ENCODE results near the gene KLF13.

KLF13 gene

GRCh38 chr15:31332020-31332680 is 5.5 kb downstream of the KLF13 start:
- no peak for DNase-seq (ENCODE audit: low spot score)

GRCh38 chr15:31332681-31333071 is 6.0 kb downstream of the KLF13 start:
- DNase-seq (ENCODE audit: low spot score) = no peak

- DNase-seq (ENCODE audit: low spot score) = no peak
Observed at GRCh38 chr15:31333119-31333518, 6.5 kb downstream of the KLF13 start.

- DNase-seq (ENCODE audit: low spot score) = no peak
Observed at GRCh38 chr15:31333820-31334219, 7.2 kb downstream of the KLF13 start.

GRCh38 chr15:31335989-31336592 is 9.5 kb downstream of the KLF13 start:
- DNase-seq (ENCODE audit: low spot score) = no peak

GRCh38 chr15:31336593-31337295 is 10.1 kb downstream of the KLF13 start:
- DNase-seq (ENCODE audit: low spot score) = no peak

GRCh38 chr15:31337352-31338031 is 10.9 kb downstream of the KLF13 start:
- DNase-seq (ENCODE audit: low spot score) = no peak

- DNase-seq (ENCODE audit: low spot score) = no peak
Observed at GRCh38 chr15:31338318-31338878, 11.8 kb downstream of the KLF13 start.

GRCh38 chr15:31338879-31339557 is 12.4 kb downstream of the KLF13 start:
- peak; percentile 86 for DNase-seq (ENCODE audit: low spot score)

- DNase-seq (ENCODE audit: low spot score) = no peak
Observed at GRCh38 chr15:31339558-31339895, 12.9 kb downstream of the KLF13 start.

- no peak for DNase-seq (ENCODE audit: low spot score)
Observed at GRCh38 chr15:31340047-31340446, 13.4 kb downstream of the KLF13 start.

GRCh38 chr15:31340592-31340991 is 14.0 kb downstream of the KLF13 start:
- DNase-seq (ENCODE audit: low spot score) = no peak

GRCh38 chr15:31341071-31341470 is 14.4 kb downstream of the KLF13 start:
- DNase-seq (ENCODE audit: low spot score) = no peak

- no peak for DNase-seq (ENCODE audit: low spot score)
Observed at GRCh38 chr15:31341496-31342195, 15.0 kb downstream of the KLF13 start.

GRCh38 chr15:31342381-31342780 is 15.7 kb downstream of the KLF13 start:
- no peak for DNase-seq (ENCODE audit: low spot score)

- no peak for DNase-seq (ENCODE audit: low spot score)
Observed at GRCh38 chr15:31342781-31343626, 16.4 kb downstream of the KLF13 start.

GRCh38 chr15:31343831-31344230 is 17.2 kb downstream of the KLF13 start:
- no peak for DNase-seq (ENCODE audit: low spot score)

- no peak for DNase-seq (ENCODE audit: low spot score)
Observed at GRCh38 chr15:31344266-31344665, 17.6 kb downstream of the KLF13 start.

- peak; percentile 52 for DNase-seq (ENCODE audit: low spot score)
Observed at GRCh38 chr15:31344823-31345605, 18.4 kb downstream of the KLF13 start.

Data from AG20443 (cell line).